DOHH2 (cell line): ENCODE measurements around the gene EFS.

Experiments
- H3F3A ChIP-seq: fragments of 200-600 bp; sonication (generic), shearing (Covaris generic); 2 replicates; pipeline ENCODE4 v1.6.0; 2016; ENCODE audit warnings: antibody characterized with exemption, mild to moderate bottlenecking; ENCODE audit not compliant: control insufficient read depth, insufficient read depth
- H3K27ac ChIP-seq: fragments of 200-600 bp; sonication (generic); 2 replicates; pipeline ENCODE4 v1.5.1; 2014; ENCODE audit warnings: low read depth, mild to moderate bottlenecking, low read length, moderate library complexity
- H3K27me3 ChIP-seq: fragments of 200-600 bp; sonication (generic); 2 replicates; pipeline ENCODE4 v1.6.1; 2014; ENCODE audit warnings: mild to moderate bottlenecking, low read length, mixed read lengths; ENCODE audit not compliant: control insufficient read depth
- H3K36me3 ChIP-seq: fragments of 200-600 bp; sonication (generic); 2 replicates; pipeline ENCODE4 v1.6.1; 2014; ENCODE audit warnings: mild to moderate bottlenecking, low read length, moderate library complexity, mixed read lengths; ENCODE audit not compliant: control insufficient read depth
- H3K4me1 ChIP-seq: fragments of 200-600 bp; sonication (generic); 2 replicates; pipeline ENCODE4 v1.6.1; 2014; ENCODE audit warnings: mild to moderate bottlenecking, low read length, mixed read lengths; ENCODE audit not compliant: control insufficient read depth
- H3K4me2 ChIP-seq: fragments of 200-600 bp; sonication (generic); 2 replicates; pipeline ENCODE4 v1.6.0; 2014; ENCODE audit warnings: mild to moderate bottlenecking, low read length, moderate library complexity
- H3K4me3 ChIP-seq: fragments of 200-600 bp; sonication (generic); 2 replicates; pipeline ENCODE4 v1.5.1; 2014; ENCODE audit warnings: mild to moderate bottlenecking, low read length, mixed read lengths
- H3K79me2 ChIP-seq: fragments of 200-600 bp; sonication (generic); 2 replicates; pipeline ENCODE4 v1.6.1; 2014; ENCODE audit warnings: mild to moderate bottlenecking, low read length, mixed read lengths; ENCODE audit not compliant: control insufficient read depth
- H3K9me2 ChIP-seq: fragments of 200-600 bp; sonication (generic); replicated peaks from 2 replicates; pipeline ENCODE4 v1.6.1; 2014; ENCODE audit warnings: mild to moderate bottlenecking, low read length, mixed read lengths; ENCODE audit not compliant: control insufficient read depth
- H3K9me3 ChIP-seq: fragments of 200-600 bp; sonication (generic); 2 replicates; pipeline ENCODE4 v1.6.1; 2014; ENCODE audit warnings: antibody characterized with exemption, low read length, mixed read lengths; ENCODE audit not compliant: control insufficient read depth, insufficient read depth
- H4K20me1 ChIP-seq: fragments of 200-600 bp; sonication (generic); 2 replicates; pipeline ENCODE4 v1.6.0; 2014; ENCODE audit warnings: low read depth, mild to moderate bottlenecking, antibody characterized with exemption, low read length, moderate library complexity; ENCODE audit not compliant: control insufficient read depth, insufficient read depth
- CTCF ChIP-seq: fragments of 200-600 bp; sonication (generic); IDR thresholded peaks from one replicate; pipeline ENCODE4 v1.5.1; 2014; ENCODE audit warnings: antibody characterized with exemption, mild to moderate bottlenecking, low read depth, low read length; ENCODE audit not compliant: poor library complexity, severe bottlenecking
- EZH2phosphoT487 ChIP-seq: fragments of 200-600 bp; sonication (generic); IDR thresholded peaks from 2 replicates; pipeline ENCODE4 v1.6.1; 2017; ENCODE audit warnings: borderline replicate concordance, mild to moderate bottlenecking, antibody characterized with exemption, low read length, moderate library complexity, mixed read lengths

The EFS gene

GRCh38 chr14:23360496-23360895 is 4.5 kb downstream of the EFS start:
- Histone ChIP-seq H3F3A (no peaks in the 10 kb centered on the region), H3K9me2 (no peaks in the 10 kb centered on the region), H3K27ac (no peak overlapping the region), H3K4me3 (no peak overlapping the region), H4K20me1 (no peaks in the 10 kb centered on the region), H3K79me2 (no peaks in the 10 kb centered on the region), H3K27me3 (no peaks in the 10 kb centered on the region), H3K4me2 (no peak overlapping the region), H3K36me3 (no peaks in the 10 kb centered on the region), H3K4me1 (no peaks in the 10 kb centered on the region), H3K9me3 (no peaks in the 10 kb centered on the region)
- TF ChIP-seq EZH2phosphoT487 (no peak), CTCF (no peak)

GRCh38 chr14:23359722-23360447 is 5.1 kb downstream of the EFS start:
- no peak overlapping the region for H3K4me2 ChIP-seq
- H3K27ac ChIP-seq: no peak overlapping the region
- H3K4me3 ChIP-seq: no peak overlapping the region
- H4K20me1 ChIP-seq: no peaks in the 10 kb centered on the region
- no peaks in the 10 kb centered on the region for H3K36me3 ChIP-seq
- H3K79me2 ChIP-seq: no peaks in the 10 kb centered on the region
- no peaks in the 10 kb centered on the region for H3K9me2 ChIP-seq
- TF ChIP-seq CTCF: no peak
- TF ChIP-seq EZH2phosphoT487: no peak
- H3K27me3 ChIP-seq: no peaks in the 10 kb centered on the region
- H3K9me3 ChIP-seq: no peaks in the 10 kb centered on the region
- H3K4me1 ChIP-seq: no peaks in the 10 kb centered on the region
- no peaks in the 10 kb centered on the region for H3F3A ChIP-seq

- Histone ChIP-seq H3F3A (no peaks in the 10 kb centered on the region), H3K79me2 (no peaks in the 10 kb centered on the region), H3K27me3 (no peaks in the 10 kb centered on the region), H4K20me1 (no peaks in the 10 kb centered on the region), H3K4me2 (no peak overlapping the region), H3K36me3 (no peaks in the 10 kb centered on the region), H3K9me3 (no peaks in the 10 kb centered on the region), H3K4me3 (no peak overlapping the region), H3K9me2 (no peaks in the 10 kb centered on the region), H3K4me1 (no peaks in the 10 kb centered on the region), H3K27ac (no peak overlapping the region)
- TF ChIP-seq EZH2phosphoT487 (no peak), CTCF (no peak)
Measured at GRCh38 chr14:23359167-23359626, 5.8 kb downstream of the EFS start.
